D721Med (cell line): ENCODE results near the gene DKK1.

ENCODE experiments used
- DNase-seq: peaks from one replicate; pipeline ENCODE4 v3.0.0; 2011; ENCODE audit warnings: low spot score; ENCODE audit not compliant: insufficient read length
- FAIRE-seq: peaks from 2 replicates; lab custom pipeline; 2011; peaks lifted over from hg19 to GRCh38; lab: Jason Lieb, UNC
- CTCF ChIP-seq: IDR thresholded peaks from 2 replicates; pipeline ENCODE4 v1.5.1; 2012; ENCODE audit warnings: mild to moderate bottlenecking, control low read depth; ENCODE audit not compliant: insufficient read depth; ENCODE audit errors: missing control alignments

The DKK1 gene

GRCh38 chr10:52334595-52334994 is 20.5 kb downstream of the DKK1 start:
- TF ChIP-seq CTCF, result no peak
- no peak for FAIRE-seq
- DNase-seq, result no peak

- FAIRE-seq (no peak), DNase-seq (no peak)
Measured at GRCh38 chr10:52335665-52336064, 21.6 kb downstream of the DKK1 start.

GRCh38 chr10:52337225-52337624 is 23.1 kb downstream of the DKK1 start:
- DNase-seq, result no peak
- FAIRE-seq, result no peak
- TF ChIP-seq CTCF, result no peak

More at GRCh38 chr10:52335665-52336064, 21.6 kb downstream of the DKK1 start:
- no peak for TF ChIP-seq CTCF

GRCh38 chr10:52343439-52343838 is 29.4 kb downstream of the DKK1 start:
- FAIRE-seq, result no peak
- no peak for DNase-seq
- TF ChIP-seq CTCF, result no peak

GRCh38 chr10:52346394-52347326 is 32.6 kb downstream of the DKK1 start:
- FAIRE-seq, result no peak
- no peak for DNase-seq
- TF ChIP-seq CTCF, result no peak

GRCh38 chr10:52347327-52347667 is 33.2 kb downstream of the DKK1 start:
- no peak for TF ChIP-seq CTCF
- FAIRE-seq (no peak), DNase-seq (no peak)

- FAIRE-seq, result no peak
- TF ChIP-seq CTCF, result no peak
- DNase-seq, result no peak
Measured at GRCh38 chr10:52348037-52348564, 34.0 kb downstream of the DKK1 start.
